Measurements from ENCODE around the gene UNC5C. TPM values are rescaled to one million over a fixed set of nuclear protein-coding genes. Genes with fewer than 3 reads are reported as not detected.

Gene UNC5C
- total and polyA plus RNA-seq, 2 of the 8 experiments (the other 6 are each of a cell fraction or from before 2014, with no cell fraction given), result 0.30 to 1.3 TPM

GRCh38 chr4:95197353-95197752 is 351.4 kb downstream of the UNC5C start:
- H4K91ac ChIP-seq (replicated peaks; ENCODE audit: insufficient read length, low read length), result no peak overlapping the region
- H2BK5ac ChIP-seq (ENCODE audit: low read depth, low read length), result no peak overlapping the region
- no peak overlapping the region for H3K27ac ChIP-seq (ENCODE audit: low read depth, low read length)
- POLR2A ChIA-PET (ENCODE audit: partially characterized antibody), result no interaction called here
- no peak for FAIRE-seq
- no peak overlapping the region for H3K18ac ChIP-seq (ENCODE audit: extremely low read depth, low read length)
- H3K9ac ChIP-seq (replicated peaks in 1 of 4; ENCODE audit: extremely low read depth in 1 of 4, low read depth in 3 of 4, low read length in 3 of 4), result no peak overlapping the region
- WGBS, 2 experiments (ENCODE audit: extremely low coverage in 1 of 2, insufficient coverage in 1 of 2, insufficient read length in 1 of 2, insufficient replicate concordance in 2 of 2, low coverage in 1 of 2, low lambda C conversion rate in 2 of 2, missing lambda C conversion rate in 1 of 2), result 75% methylated on average over 6 of the region's 6 CpGs; no CpG with 5 or more reads in 1 of the 2 experiments
- H3K36me3 ChIP-seq (ENCODE audit: control insufficient read depth in 2 of 4, insufficient read depth in 4 of 4, low read length in 3 of 4), result no peaks in the 10 kb centered on the region
- no peak overlapping the region for H3K14ac ChIP-seq (ENCODE audit: insufficient read length)
- no peak overlapping the region for H2BK120ac ChIP-seq (replicated peaks; ENCODE audit: low read depth, low read length)
- no peak for DNase-seq (ENCODE audit: low read depth in 1 of 2, low spot score in 2 of 2)
- H2BK12ac ChIP-seq (ENCODE audit: low read depth, low read length), result no peak overlapping the region
- H3K4me2 ChIP-seq (ENCODE audit: insufficient read depth in 1 of 2, low read depth in 2 of 2, low read length in 2 of 2), result no peak overlapping the region
- TF ChIP-seq BACH1 (IDR thresholded peaks at IDR 0.05; ENCODE audit: low read length), result no peak
- no peak for TF ChIP-seq RBBP5 (IDR thresholded peaks at IDR 0.05; ENCODE audit: borderline replicate concordance, low read depth, low read length)
- no peak for TF ChIP-seq CBX8 (IDR thresholded peaks at IDR 0.05; ENCODE audit: borderline replicate concordance, low read depth, low read length)
- TF ChIP-seq JUN (IDR thresholded peaks at IDR 0.05; ENCODE audit: low read depth, low read length), result no peak
- no peak for TF ChIP-seq EGR1 (IDR thresholded peaks at IDR 0.05; ENCODE audit: borderline replicate concordance, low read depth, low read length)
- no peak for TF ChIP-seq TAF7 (optimal IDR thresholded peaks at IDR 0.05; ENCODE audit: borderline replicate concordance, low read depth, low read length)
- TF ChIP-seq FOSL1 (IDR thresholded peaks at IDR 0.05; ENCODE audit: insufficient read depth, low read depth, low read length), result no peak
- TF ChIP-seq CTBP2 (IDR thresholded peaks at IDR 0.05; ENCODE audit: borderline replicate concordance, insufficient read depth, insufficient read length, low read length), result no peak
- no peak for TF ChIP-seq RXRA (IDR thresholded peaks at IDR 0.05; ENCODE audit: insufficient read depth, low read depth, low read length)
- TF ChIP-seq POLR2AphosphoS5 (IDR thresholded peaks at IDR 0.05; ENCODE audit: low read depth, low read length), result no peak
- no peak for TF ChIP-seq CREB1 (IDR thresholded peaks at IDR 0.05)
- no peak for TF ChIP-seq E2F6 (IDR thresholded peaks at IDR 0.05)
- no peak for TF ChIP-seq EP300 (IDR thresholded peaks at IDR 0.05; ENCODE audit: borderline replicate concordance in 1 of 2, low read depth in 2 of 2, low read length in 2 of 2)
- TF ChIP-seq CHD2 (IDR thresholded peaks at IDR 0.05; ENCODE audit: low read length), result no peak
- H3K23me2 ChIP-seq (ENCODE audit: low read depth, low read length), result no peaks in the 10 kb centered on the region
- 0 out of 2 replicates have a peak overlapping the region, but pooled peaks have one; percentile 21 for H2AFZ ChIP-seq (ENCODE audit: low read length)
- H3K4me1 ChIP-seq (replicated peaks in 1 of 4; ENCODE audit: control insufficient read depth in 3 of 4, insufficient read depth in 4 of 4, low read length in 3 of 4), result no peaks in the 10 kb centered on the region
- no peak overlapping the region for H4K8ac ChIP-seq (ENCODE audit: extremely low read depth, insufficient read depth, low read length)
- H3K79me1 ChIP-seq (ENCODE audit: low read depth, low read length), result no peaks in the 10 kb centered on the region
- no peak overlapping the region for H2BK20ac ChIP-seq (ENCODE audit: low read length)
- no peaks in the 10 kb centered on the region for H3K27me3 ChIP-seq (replicated peaks in 1 of 4; ENCODE audit: control insufficient read depth in 3 of 4, extremely low read depth in 1 of 4, insufficient read depth in 3 of 4, low read length in 3 of 4)
- H3K4me3 ChIP-seq (ENCODE audit: extremely low read depth in 1 of 4, insufficient read depth in 2 of 4, low read depth in 3 of 4, low read length in 4 of 4), result no peak overlapping the region
- no peak overlapping the region for H2BK15ac ChIP-seq (ENCODE audit: low read length)
- H2AK5ac ChIP-seq (ENCODE audit: low read depth, low read length), result no peak overlapping the region
- CTCF ChIA-PET (ENCODE audit: partially characterized antibody), result interaction anchor here (1.4 kb wide), 1 partner anchor 15 kb away, joined by 6 read pairs; no protein-coding TSS in a partner anchor
- H3K23ac ChIP-seq (ENCODE audit: insufficient read length), result no peak overlapping the region
- no peak overlapping the region for H4K5ac ChIP-seq (ENCODE audit: insufficient read length, low read depth, low read length)
- H4K20me1 ChIP-seq (replicated peaks in 1 of 2; ENCODE audit: control insufficient read depth in 1 of 2, insufficient read depth in 2 of 2, low read length in 2 of 2), result no peaks in the 10 kb centered on the region
- H3K56ac ChIP-seq (replicated peaks; ENCODE audit: insufficient read length, low read depth, low read length), result no peak overlapping the region
- H3K4ac ChIP-seq (replicated peaks; ENCODE audit: insufficient read length, low read depth, low read length), result no peak overlapping the region
- H3K9me3 ChIP-seq (ENCODE audit: insufficient read depth in 2 of 2, low read depth in 1 of 2, low read length in 1 of 2), result no peaks in the 10 kb centered on the region
- H3K79me2 ChIP-seq (ENCODE audit: control insufficient read depth in 1 of 2, insufficient read depth in 2 of 2, low read length in 2 of 2), result no peaks in the 10 kb centered on the region
